ENCODE measurements around the gene GBGT1. TPM values are rescaled to one million over a fixed set of nuclear protein-coding genes. Genes with fewer than 3 reads are reported as not detected.

GBGT1 gene
- total RNA-seq, 1 donor from 2014 or later, result 1.1 TPM

DNA sequence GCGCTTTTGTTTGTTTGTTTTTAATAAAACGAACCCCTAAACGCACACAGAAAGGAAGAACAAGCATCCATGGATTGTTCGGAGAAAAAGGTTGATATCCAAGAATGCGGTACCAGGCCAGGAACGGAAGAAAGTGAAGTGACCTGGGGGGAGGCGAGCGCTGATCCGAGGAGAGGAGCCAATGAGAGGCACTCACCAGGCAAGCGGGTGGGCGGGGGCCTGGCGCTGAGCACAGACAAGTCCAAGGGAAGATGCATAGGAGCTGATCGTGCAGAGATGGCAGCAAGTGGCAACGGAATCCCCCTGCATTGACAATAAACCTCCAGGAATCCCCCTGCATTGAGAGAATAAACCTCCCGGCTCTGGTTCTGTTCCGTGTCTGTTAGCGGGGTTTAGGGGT is 36.9 kb upstream of the GBGT1 start:
- TF ChIP-seq, protein P1, sequence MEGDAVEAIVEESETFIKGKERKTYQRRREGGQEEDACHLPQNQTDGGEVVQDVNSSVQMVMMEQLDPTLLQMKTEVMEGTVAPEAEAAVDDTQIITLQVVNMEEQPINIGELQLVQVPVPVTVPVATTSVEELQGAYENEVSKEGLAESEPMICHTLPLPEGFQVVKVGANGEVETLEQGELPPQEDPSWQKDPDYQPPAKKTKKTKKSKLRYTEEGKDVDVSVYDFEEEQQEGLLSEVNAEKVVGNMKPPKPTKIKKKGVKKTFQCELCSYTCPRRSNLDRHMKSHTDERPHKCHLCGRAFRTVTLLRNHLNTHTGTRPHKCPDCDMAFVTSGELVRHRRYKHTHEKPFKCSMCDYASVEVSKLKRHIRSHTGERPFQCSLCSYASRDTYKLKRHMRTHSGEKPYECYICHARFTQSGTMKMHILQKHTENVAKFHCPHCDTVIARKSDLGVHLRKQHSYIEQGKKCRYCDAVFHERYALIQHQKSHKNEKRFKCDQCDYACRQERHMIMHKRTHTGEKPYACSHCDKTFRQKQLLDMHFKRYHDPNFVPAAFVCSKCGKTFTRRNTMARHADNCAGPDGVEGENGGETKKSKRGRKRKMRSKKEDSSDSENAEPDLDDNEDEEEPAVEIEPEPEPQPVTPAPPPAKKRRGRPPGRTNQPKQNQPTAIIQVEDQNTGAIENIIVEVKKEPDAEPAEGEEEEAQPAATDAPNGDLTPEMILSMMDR (IDR thresholded peaks at IDR 0.05; ENCODE audit: insufficient read depth, low read length, severe bottlenecking), result no peak
- no peak for DNase-seq (ENCODE audit: low read depth)
- Histone ChIP-seq H3K4me3 (ENCODE audit: low read depth, low read length) (no peak overlapping the region), H3K27me3 (ENCODE audit: control insufficient read depth, insufficient read depth, low read length) (peaks cover 2% of the 10 kb centered on the region), H3K36me3 (ENCODE audit: control insufficient read depth, insufficient read depth, low read length) (no peaks in the 10 kb centered on the region)
- no peak for FAIRE-seq

DNA sequence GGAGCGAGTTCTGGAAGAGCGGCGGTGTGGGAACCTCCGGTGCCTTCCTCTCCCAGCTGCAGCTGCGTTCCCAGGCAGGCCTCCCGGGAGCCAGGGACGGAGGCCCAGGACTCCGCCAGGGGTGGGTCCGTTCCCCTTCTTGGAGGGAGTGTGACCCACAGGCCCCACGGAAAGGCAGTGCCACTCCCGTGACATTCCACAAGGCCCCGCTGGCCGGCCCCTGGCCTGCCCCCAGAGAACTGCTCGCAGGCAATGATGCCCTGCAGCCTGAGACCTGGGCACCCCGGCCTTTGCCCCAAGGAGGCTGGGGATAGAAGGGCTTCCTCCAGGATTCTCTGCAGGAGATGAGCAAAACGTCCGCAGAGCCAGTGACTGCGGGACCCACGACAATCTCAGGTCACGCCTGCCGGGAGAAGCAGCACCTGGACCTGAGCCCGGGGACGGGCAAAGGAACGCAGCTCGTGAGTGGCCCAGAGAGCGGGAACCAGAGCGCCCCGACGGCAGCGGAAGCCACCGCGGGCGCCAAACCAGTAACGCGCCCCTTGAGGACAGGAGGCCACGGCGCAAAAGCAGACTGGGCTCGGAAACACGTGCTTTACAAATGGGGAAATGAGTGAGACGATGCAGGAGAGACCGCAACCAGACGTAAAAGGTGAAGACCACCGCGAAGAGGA is 36.1 kb upstream of the GBGT1 start:
- TF ChIP-seq, protein P1 (IDR thresholded peaks at IDR 0.05; ENCODE audit: insufficient read depth, low read length, severe bottlenecking), result no peak
- H3K36me3 ChIP-seq (ENCODE audit: control insufficient read depth, insufficient read depth, low read length), result no peaks in the 10 kb centered on the region
- peaks cover 2% of the 10 kb centered on the region for H3K27me3 ChIP-seq (ENCODE audit: control insufficient read depth, insufficient read depth, low read length)
- no peak overlapping the region for H3K4me3 ChIP-seq (ENCODE audit: low read depth, low read length)
- DNase-seq (ENCODE audit: low read depth) (no peak), FAIRE-seq (no peak)

DNA sequence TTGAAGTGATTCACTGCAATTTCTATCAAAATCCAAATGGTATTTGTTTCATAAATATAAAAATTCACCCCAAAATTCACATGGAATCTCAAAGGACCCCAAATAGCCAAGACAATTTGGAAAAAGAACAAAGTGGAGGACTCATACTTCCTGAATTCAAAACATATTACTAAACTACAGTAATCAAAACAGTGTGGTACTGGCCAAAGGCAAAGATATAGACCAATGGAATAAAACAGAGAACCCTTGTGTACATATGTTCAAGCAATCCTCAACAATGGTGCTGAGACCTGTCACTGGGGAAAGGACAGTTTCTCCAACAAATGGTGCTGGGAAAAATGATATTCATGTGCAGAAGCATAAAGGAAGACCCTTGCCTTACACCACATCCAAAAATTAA is 31.3 kb upstream of the GBGT1 start:
- Histone ChIP-seq H3K27me3 (ENCODE audit: control insufficient read depth, insufficient read depth, low read length) (no peaks in the 10 kb centered on the region), H3K4me3 (ENCODE audit: low read depth, low read length) (no peak overlapping the region), H3K36me3 (ENCODE audit: control insufficient read depth, insufficient read depth, low read length) (no peaks in the 10 kb centered on the region)
- TF ChIP-seq, protein P1 (IDR thresholded peaks at IDR 0.05; ENCODE audit: insufficient read depth, low read length, severe bottlenecking), result no peak
- no peak for FAIRE-seq
- DNase-seq (ENCODE audit: low read depth), result no peak

DNA sequence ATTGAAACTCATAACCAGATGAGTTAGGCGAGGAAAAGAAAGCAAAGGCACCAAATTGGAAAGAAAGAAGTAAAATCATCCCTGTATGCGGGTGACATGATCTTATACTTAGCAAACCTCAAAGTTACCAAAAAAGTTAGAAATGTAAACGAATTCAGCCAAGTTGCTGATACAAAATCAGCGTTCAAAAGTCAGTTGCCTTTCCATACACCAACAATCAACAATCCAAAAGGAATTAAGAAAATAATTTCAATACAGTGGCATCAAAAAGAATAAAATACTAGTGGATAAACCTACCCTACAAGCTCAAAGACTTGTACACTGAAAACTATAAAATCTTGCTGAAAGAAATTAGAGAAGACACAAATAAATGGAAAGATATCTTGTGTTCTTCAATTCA is 30.9 kb upstream of the GBGT1 start:
- FAIRE-seq, result no peak
- DNase-seq (ENCODE audit: low read depth), result no peak
- TF ChIP-seq, protein P1 (IDR thresholded peaks at IDR 0.05; ENCODE audit: insufficient read depth, low read length, severe bottlenecking), result no peak
- H3K4me3 ChIP-seq (ENCODE audit: low read depth, low read length), result no peak overlapping the region
- no peaks in the 10 kb centered on the region for H3K27me3 ChIP-seq (ENCODE audit: control insufficient read depth, insufficient read depth, low read length)
- H3K36me3 ChIP-seq (ENCODE audit: control insufficient read depth, insufficient read depth, low read length), result no peaks in the 10 kb centered on the region

DNA sequence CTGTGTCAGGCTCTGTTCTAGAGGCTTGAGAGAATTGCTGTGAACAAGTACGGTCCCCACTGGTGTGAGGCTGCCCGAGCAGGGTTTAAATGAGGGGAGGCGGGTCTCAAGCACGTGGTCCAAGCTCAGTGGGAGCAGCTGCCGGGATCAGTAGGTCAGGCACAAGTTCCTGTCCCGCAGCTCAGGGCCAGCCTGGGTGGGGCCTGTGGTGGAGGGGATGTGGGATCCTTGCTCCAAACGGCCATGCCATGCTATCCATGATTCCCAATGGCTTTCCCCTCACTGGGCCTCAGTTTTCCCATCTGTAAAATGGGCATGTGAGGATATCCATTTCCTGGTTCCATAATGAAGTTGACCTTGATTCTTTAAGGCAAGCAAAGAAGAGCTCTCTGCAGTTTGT is 28.3 kb upstream of the GBGT1 start:
- H3K36me3 ChIP-seq (ENCODE audit: control insufficient read depth, insufficient read depth, low read length), result no peaks in the 10 kb centered on the region
- FAIRE-seq, result no peak
- DNase-seq (ENCODE audit: low read depth), result no peak
- TF ChIP-seq, protein P1 (IDR thresholded peaks at IDR 0.05; ENCODE audit: insufficient read depth, low read length, severe bottlenecking), result no peak
- no peak overlapping the region for H3K4me3 ChIP-seq (ENCODE audit: low read depth, low read length)
- peaks cover 2% of the 10 kb centered on the region for H3K27me3 ChIP-seq (ENCODE audit: control insufficient read depth, insufficient read depth, low read length)

DNA sequence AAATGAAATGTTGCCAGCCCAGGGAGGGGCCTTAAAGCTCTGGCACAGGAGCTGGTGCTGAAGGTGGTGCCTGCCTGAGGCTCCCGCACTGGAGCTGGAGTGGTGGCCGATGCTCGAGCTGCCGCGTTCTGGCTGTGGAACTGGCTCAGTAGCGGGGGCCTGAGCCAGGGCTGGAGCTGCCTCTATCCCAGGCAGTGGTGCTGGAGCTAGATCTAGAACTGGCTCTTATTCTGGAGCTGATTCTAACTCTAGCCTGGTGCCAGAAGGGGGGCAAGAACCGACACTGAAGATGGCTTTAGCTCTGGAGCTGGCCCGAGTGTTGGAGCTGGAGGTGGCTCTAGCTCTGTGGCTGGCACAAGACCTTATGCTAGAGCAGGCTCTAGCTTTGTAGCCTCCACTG is 26.1 kb upstream of the GBGT1 start:
- Histone ChIP-seq H3K27me3 (ENCODE audit: control insufficient read depth, insufficient read depth, low read length) (peaks cover 2% of the 10 kb centered on the region), H3K4me3 (ENCODE audit: low read depth, low read length) (no peak overlapping the region), H3K36me3 (ENCODE audit: control insufficient read depth, insufficient read depth, low read length) (no peaks in the 10 kb centered on the region)
- DNase-seq (ENCODE audit: low read depth) (no peak), FAIRE-seq (no peak)
- TF ChIP-seq, protein P1 (IDR thresholded peaks at IDR 0.05; ENCODE audit: insufficient read depth, low read length, severe bottlenecking), result no peak
